H9 (cell line): ENCODE measurements around the gene EPHA3. TPM values are rescaled to one million over a fixed set of nuclear protein-coding genes. Genes with fewer than 3 reads are reported as not detected.

Source experiments
- DNase-seq: peaks from one replicate; pipeline ENCODE4 v3.0.0-alpha.2; 2017
- H2AFZ ChIP-seq: one replicate; pipeline ENCODE4 v1.6.1; 2013; ENCODE audit warnings: mild to moderate bottlenecking, low read length, control low read depth, moderate library complexity
- H2AK5ac ChIP-seq: 2 replicates; pipeline ENCODE4 v1.6.1; 2013; ENCODE audit warnings: low read length, control low read depth, mixed read lengths; ENCODE audit not compliant: insufficient read length
- H2BK120ac ChIP-seq: one replicate; pipeline ENCODE4 v1.6.1; 2013; ENCODE audit warnings: low read depth, mild to moderate bottlenecking, low read length, control low read depth, inconsistent platforms; ENCODE audit not compliant: poor library complexity, severe bottlenecking
- H2BK12ac ChIP-seq: 2 replicates; pipeline ENCODE4 v1.6.1; 2013; ENCODE audit warnings: low read length, control low read depth, mixed read lengths, low read depth; ENCODE audit not compliant: insufficient read length
- H2BK15ac ChIP-seq: 2 replicates; pipeline ENCODE4 v1.6.1; 2013; ENCODE audit warnings: low read depth, low read length, control low read depth
- H2BK20ac ChIP-seq: one replicate; pipeline ENCODE4 v1.6.1; 2013; ENCODE audit warnings: low read depth, mild to moderate bottlenecking, low read length, control low read depth, inconsistent platforms; ENCODE audit not compliant: poor library complexity, severe bottlenecking
- H2BK5ac ChIP-seq: 2 replicates; pipeline ENCODE4 v1.6.1; 2013; ENCODE audit warnings: low read length, control low read depth, mixed read lengths; ENCODE audit not compliant: insufficient read length
- H3K14ac ChIP-seq: 2 replicates; pipeline ENCODE4 v1.6.1; 2013; ENCODE audit warnings: low read length, control low read depth; ENCODE audit not compliant: insufficient read depth
- H3K18ac ChIP-seq: 2 replicates; pipeline ENCODE4 v1.6.1; 2013; ENCODE audit warnings: low read depth, mild to moderate bottlenecking, mixed read lengths, low read length, control low read depth; ENCODE audit not compliant: insufficient read length
- H3K23ac ChIP-seq: 2 replicates; pipeline ENCODE4 v1.6.1; 2013; ENCODE audit warnings: low read length, control low read depth, mixed read lengths, low read depth; ENCODE audit not compliant: insufficient read length
- H3K23me2 ChIP-seq: 2 replicates; pipeline ENCODE4 v1.6.1; 2013; ENCODE audit warnings: low read depth, mild to moderate bottlenecking, mixed read lengths, low read length, control low read depth; ENCODE audit not compliant: insufficient read length, poor library complexity, severe bottlenecking
- H3K27ac ChIP-seq: 2 replicates; pipeline ENCODE4 v1.5.1; 2013; ENCODE audit warnings: low read length, control low read depth, mixed read lengths, low read depth; ENCODE audit not compliant: insufficient read length
- H3K27me3 ChIP-seq: 2 replicates; pipeline ENCODE4 v1.6.1; 2013; ENCODE audit warnings: low read length, control low read depth, inconsistent platforms; ENCODE audit not compliant: insufficient read depth
- H3K4ac ChIP-seq: 2 replicates; pipeline ENCODE4 v1.6.1; 2013; ENCODE audit warnings: low read depth, mild to moderate bottlenecking, control low read depth, inconsistent platforms, low read length, moderate library complexity
- H3K4me1 ChIP-seq: 2 replicates; pipeline ENCODE4 v1.6.1; 2013; ENCODE audit warnings: low read length, control low read depth, inconsistent platforms; ENCODE audit not compliant: insufficient read depth
- H3K4me2 ChIP-seq: 2 replicates; pipeline ENCODE4 v1.6.1; 2013; ENCODE audit warnings: low read length, control low read depth, mixed read lengths; ENCODE audit not compliant: insufficient read length, insufficient read depth
- H3K56ac ChIP-seq: 2 replicates; pipeline ENCODE4 v1.6.1; 2013; ENCODE audit warnings: low read depth, mild to moderate bottlenecking, mixed read lengths, low read length, control low read depth; ENCODE audit not compliant: insufficient read length
- H3K79me1 ChIP-seq: 2 replicates; pipeline ENCODE4 v1.6.1; 2013; ENCODE audit warnings: low read depth, mild to moderate bottlenecking, moderate library complexity, low read length, control low read depth, inconsistent platforms; ENCODE audit not compliant: insufficient read depth, poor library complexity, severe bottlenecking
- H3K79me2 ChIP-seq: 2 replicates; pipeline ENCODE4 v1.6.1; 2013; ENCODE audit warnings: low read length, control low read depth, inconsistent platforms; ENCODE audit not compliant: insufficient read depth
- H3K9ac ChIP-seq: 2 replicates; pipeline ENCODE4 v1.6.1; 2013; ENCODE audit warnings: low read length, control low read depth, mixed read lengths; ENCODE audit not compliant: insufficient read length; ENCODE audit errors: extremely low read depth
- H3K9me3 ChIP-seq: one replicate; pipeline ENCODE4 v1.6.1; 2013; ENCODE audit warnings: low read depth, low read length, inconsistent platforms; ENCODE audit not compliant: control insufficient read depth
- H3T11ph ChIP-seq: one replicate; pipeline ENCODE4 v1.6.1; 2013; ENCODE audit warnings: mild to moderate bottlenecking, low read length, control low read depth, inconsistent platforms
- H4K20me1 ChIP-seq: one replicate; pipeline ENCODE4 v1.6.1; 2013; ENCODE audit not compliant: control insufficient read depth, insufficient read length, insufficient read depth
- H4K5ac ChIP-seq: 2 replicates; pipeline ENCODE4 v1.6.1; 2013; ENCODE audit warnings: low read depth, mild to moderate bottlenecking, mixed read lengths, low read length, control low read depth; ENCODE audit not compliant: insufficient read length
- H4K8ac ChIP-seq: replicated peaks from 2 replicates; pipeline ENCODE4 v1.6.1; 2013; ENCODE audit warnings: low read length, control low read depth, mixed read lengths, low read depth; ENCODE audit not compliant: insufficient read length
- H4K91ac ChIP-seq: 2 replicates; pipeline ENCODE4 v1.6.1; 2013; ENCODE audit warnings: low read depth, mild to moderate bottlenecking, moderate library complexity, mixed read lengths, low read length, control low read depth; ENCODE audit not compliant: insufficient read length
- H3K27ac Mint-ChIP-seq, 3 experiments: 2 replicates in 2 of 3; 3 replicates in 1 of 3; pipeline ENCODE4 v1.8.0; 2020 to 2021; ENCODE audit warnings: mixed read lengths in 3 of 3, mild to moderate bottlenecking in 1 of 3, moderate library complexity in 1 of 3
- H3K27me3 Mint-ChIP-seq: 2 replicates; pipeline ENCODE4 v1.8.0; 2021; ENCODE audit warnings: low read depth, mild to moderate bottlenecking, moderate library complexity, mixed read lengths
- H3K36me3 Mint-ChIP-seq, 3 experiments: 2 replicates in 2 of 3; 3 replicates in 1 of 3; pipeline ENCODE4 v1.8.0; 2020 to 2021; ENCODE audit warnings: low read depth in 3 of 3, mixed read lengths in 3 of 3; ENCODE audit not compliant: insufficient read depth in 1 of 3
- H3K4me1 Mint-ChIP-seq, 2 experiments: 2 replicates each; pipeline ENCODE4 v1.8.0; 2020; ENCODE audit warnings: mixed read lengths in 2 of 2
- H3K4me3 Mint-ChIP-seq, 2 experiments: 2 replicates in 1 of 2; 3 replicates in 1 of 2; pipeline ENCODE4 v1.8.0; 2020 to 2021; ENCODE audit warnings: mild to moderate bottlenecking in 2 of 2, mixed read lengths in 2 of 2, moderate library complexity in 1 of 2
- H3K9me3 Mint-ChIP-seq, 2 experiments: 2 replicates in 1 of 2; 3 replicates in 1 of 2; pipeline ENCODE4 v1.8.0; 2020; ENCODE audit warnings: mild to moderate bottlenecking in 2 of 2, mixed read lengths in 2 of 2, moderate library complexity in 1 of 2
- total RNA-seq: library from RNA; stranded (reverse); gene quantifications from 2 replicates; pipeline ENCODE4 v1.2.1, GENCODE V29; 2021
- TF ChIP-seq, protein P1 (sequence below): fragments of 200-600 bp; sonication (generic); conservative IDR thresholded peaks from 3 replicates; pipeline ENCODE4 v1.8.0; 2021; ENCODE audit warnings: antibody characterized with exemption, mild to moderate bottlenecking

Gene EPHA3
- total RNA-seq, 1 experiment from 2014 or later: 0.66 TPM

DNA sequence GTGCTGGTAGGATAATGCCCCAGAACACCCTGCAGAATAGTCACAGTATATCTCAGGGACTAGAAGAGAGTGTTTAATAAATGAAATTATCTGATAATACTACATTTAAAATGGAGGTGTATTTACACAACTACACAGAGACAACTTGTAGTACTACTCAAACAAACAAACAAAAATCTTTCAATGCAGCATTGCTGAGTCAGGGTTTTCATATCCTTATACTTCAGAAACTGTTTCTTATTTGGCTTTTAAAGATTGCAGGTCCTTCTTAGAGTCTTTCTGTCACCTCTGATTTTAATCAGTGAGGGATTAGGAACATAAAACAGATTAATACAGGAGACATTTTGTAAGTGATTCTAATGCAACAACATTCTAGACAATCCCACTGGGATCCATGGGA is 57.4 kb downstream of the EPHA3 start:
- no peak overlapping the region for H3K27ac ChIP-seq
- H2AK5ac ChIP-seq: no peak overlapping the region
- no peak for DNase-seq
- H4K5ac ChIP-seq: no peak overlapping the region
- H4K8ac ChIP-seq: no peak overlapping the region
- TF ChIP-seq, protein P1, sequence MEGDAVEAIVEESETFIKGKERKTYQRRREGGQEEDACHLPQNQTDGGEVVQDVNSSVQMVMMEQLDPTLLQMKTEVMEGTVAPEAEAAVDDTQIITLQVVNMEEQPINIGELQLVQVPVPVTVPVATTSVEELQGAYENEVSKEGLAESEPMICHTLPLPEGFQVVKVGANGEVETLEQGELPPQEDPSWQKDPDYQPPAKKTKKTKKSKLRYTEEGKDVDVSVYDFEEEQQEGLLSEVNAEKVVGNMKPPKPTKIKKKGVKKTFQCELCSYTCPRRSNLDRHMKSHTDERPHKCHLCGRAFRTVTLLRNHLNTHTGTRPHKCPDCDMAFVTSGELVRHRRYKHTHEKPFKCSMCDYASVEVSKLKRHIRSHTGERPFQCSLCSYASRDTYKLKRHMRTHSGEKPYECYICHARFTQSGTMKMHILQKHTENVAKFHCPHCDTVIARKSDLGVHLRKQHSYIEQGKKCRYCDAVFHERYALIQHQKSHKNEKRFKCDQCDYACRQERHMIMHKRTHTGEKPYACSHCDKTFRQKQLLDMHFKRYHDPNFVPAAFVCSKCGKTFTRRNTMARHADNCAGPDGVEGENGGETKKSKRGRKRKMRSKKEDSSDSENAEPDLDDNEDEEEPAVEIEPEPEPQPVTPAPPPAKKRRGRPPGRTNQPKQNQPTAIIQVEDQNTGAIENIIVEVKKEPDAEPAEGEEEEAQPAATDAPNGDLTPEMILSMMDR: no peak
- no peak overlapping the region for H3K56ac ChIP-seq
- H3K9ac ChIP-seq: no peak overlapping the region
- H3K4me3 Mint-ChIP-seq: no peak overlapping the region
- H3K27ac Mint-ChIP-seq: peak overlapping the region in 2 of 3 experiments; percentile 57 to 61; a peak in 2 of 7 replicates
- H3K23me2 ChIP-seq: no peaks in the 10 kb centered on the region
- H3K18ac ChIP-seq: no peak overlapping the region
- H3T11ph ChIP-seq: no peak overlapping the region
- no peaks in the 10 kb centered on the region for H4K20me1 ChIP-seq
- no peaks in the 10 kb centered on the region for H3K27me3 Mint-ChIP-seq
- H3K9me3 ChIP-seq: no peaks in the 10 kb centered on the region
- no peak overlapping the region for H2BK12ac ChIP-seq
- no peak overlapping the region for H3K14ac ChIP-seq
- H3K4me2 ChIP-seq: no peak overlapping the region
- H2BK5ac ChIP-seq: no peak overlapping the region
- no peak overlapping the region for H2BK120ac ChIP-seq
- no peaks in the 10 kb centered on the region for H3K27me3 ChIP-seq
- no peak overlapping the region for H2BK15ac ChIP-seq
- no peaks in the 10 kb centered on the region for H3K9me3 Mint-ChIP-seq
- no peak overlapping the region for H2AFZ ChIP-seq
- no peak overlapping the region for H4K91ac ChIP-seq
- no peaks in the 10 kb centered on the region for H3K36me3 Mint-ChIP-seq
- H3K23ac ChIP-seq: no peak overlapping the region
- H3K4me1 ChIP-seq: peaks cover 3% of the 10 kb centered on the region
- H2BK20ac ChIP-seq: no peak overlapping the region
- H3K79me2 ChIP-seq: no peaks in the 10 kb centered on the region
- peaks cover 43 to 44% of the 10 kb centered on the region in 2 experiments for H3K4me1 Mint-ChIP-seq
- H3K4ac ChIP-seq: no peak overlapping the region
- no peaks in the 10 kb centered on the region for H3K79me1 ChIP-seq
